ENCODE measurements around the gene MED13L.

GRCh38 chr12:115936997-115937916 lies 340.2 kb downstream of the MED13L start:
- no peak for TF ChIP-seq CTCF (IDR thresholded peaks at IDR 0.05)
- TF ChIP-seq POLR2A (IDR thresholded peaks at IDR 0.05), result no peak
